GM10266 (cell line): Measurements from ENCODE around the gene HRC.

ENCODE experiments used
- DNase-seq: peaks from one replicate; pipeline ENCODE4 v3.0.0; 2012; ENCODE audit errors: extremely low spot score
- TF ChIP-seq, protein P1 (sequence below): IDR thresholded peaks from 2 replicates; pipeline ENCODE4 v1.5.1; 2012; ENCODE audit warnings: mild to moderate bottlenecking, low read depth; ENCODE audit not compliant: control insufficient read depth, insufficient read depth; ENCODE audit errors: missing control alignments

The HRC gene

GRCh38 chr19:49107625-49108459 is 47.4 kb downstream of the HRC start:
- TF ChIP-seq, protein P1, sequence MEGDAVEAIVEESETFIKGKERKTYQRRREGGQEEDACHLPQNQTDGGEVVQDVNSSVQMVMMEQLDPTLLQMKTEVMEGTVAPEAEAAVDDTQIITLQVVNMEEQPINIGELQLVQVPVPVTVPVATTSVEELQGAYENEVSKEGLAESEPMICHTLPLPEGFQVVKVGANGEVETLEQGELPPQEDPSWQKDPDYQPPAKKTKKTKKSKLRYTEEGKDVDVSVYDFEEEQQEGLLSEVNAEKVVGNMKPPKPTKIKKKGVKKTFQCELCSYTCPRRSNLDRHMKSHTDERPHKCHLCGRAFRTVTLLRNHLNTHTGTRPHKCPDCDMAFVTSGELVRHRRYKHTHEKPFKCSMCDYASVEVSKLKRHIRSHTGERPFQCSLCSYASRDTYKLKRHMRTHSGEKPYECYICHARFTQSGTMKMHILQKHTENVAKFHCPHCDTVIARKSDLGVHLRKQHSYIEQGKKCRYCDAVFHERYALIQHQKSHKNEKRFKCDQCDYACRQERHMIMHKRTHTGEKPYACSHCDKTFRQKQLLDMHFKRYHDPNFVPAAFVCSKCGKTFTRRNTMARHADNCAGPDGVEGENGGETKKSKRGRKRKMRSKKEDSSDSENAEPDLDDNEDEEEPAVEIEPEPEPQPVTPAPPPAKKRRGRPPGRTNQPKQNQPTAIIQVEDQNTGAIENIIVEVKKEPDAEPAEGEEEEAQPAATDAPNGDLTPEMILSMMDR: no peak
- DNase-seq: no peak

- DNase-seq: peak; percentile 65
- TF ChIP-seq, protein P1: peak; percentile 83
Measured at GRCh38 chr19:49106648-49107135, 48.5 kb downstream of the HRC start.

DNA sequence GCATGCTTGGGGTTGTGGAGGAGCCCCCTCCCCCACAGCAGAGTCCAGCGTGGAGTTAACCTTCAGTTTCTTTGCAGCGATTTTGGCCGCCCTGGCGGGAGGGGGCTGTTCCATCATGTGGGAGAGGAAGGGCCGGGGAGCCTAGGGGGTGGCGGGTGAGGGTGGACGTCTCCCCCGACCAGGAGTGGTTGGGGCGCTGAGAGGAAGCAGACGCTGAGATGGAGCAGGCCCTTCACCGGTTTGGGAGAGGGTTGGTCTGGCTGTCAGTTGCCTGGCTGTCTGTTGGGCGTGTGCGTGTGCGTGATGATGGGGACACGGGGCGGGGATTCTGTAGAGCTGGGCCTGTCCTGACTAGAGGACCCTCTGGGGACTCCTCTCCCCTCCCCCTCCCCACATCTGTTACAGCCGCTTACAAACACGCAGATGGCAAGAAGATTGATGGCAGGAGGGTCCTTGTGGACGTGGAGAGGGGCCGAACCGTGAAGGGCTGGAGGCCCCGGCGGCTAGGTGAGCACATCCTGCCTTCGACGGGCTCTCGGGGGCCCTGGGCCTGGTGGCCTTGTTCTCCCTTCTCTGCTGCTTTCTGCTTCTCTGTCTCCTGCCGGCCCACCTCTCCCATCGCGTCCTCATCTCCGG is 50.8 kb downstream of the HRC start:
- DNase-seq: no peak
- TF ChIP-seq, protein P1: no peak

DNA sequence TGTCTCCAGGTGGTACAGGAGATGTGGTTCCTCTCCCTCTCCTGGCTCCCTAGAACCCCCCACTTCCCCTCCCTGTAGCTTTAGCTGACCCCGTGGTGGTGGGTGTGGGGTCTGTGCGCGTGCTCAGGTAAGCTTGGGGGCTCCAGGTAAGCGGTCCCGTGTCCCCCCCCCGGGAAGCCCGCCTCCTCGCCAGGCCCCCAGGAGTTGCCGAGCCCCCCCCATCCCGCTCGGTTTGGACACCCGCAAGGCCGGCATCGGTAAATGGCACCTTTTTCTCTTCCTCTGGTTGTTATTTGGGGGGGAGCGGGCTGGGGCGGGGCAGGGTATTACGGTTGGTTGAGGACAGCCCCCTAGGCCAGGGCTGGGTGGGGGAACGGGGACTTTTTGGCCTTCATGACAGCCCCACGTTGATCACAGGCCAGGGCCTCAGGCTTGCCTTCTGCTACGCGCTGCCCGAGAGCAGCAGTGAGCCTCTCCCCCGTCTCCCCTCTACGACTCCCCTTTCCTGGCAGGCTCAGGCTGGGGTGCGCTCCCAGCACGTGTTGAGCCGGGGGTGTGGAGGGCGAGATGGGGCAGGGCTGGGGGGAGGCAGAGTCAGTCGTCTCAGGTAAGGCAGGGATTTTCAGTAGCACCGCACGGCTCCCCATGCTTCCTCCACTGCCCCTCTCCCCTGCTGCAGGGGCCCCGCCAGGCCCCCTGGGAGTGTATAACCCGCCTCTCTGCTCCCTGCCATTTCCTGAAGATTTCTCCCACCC is 51.7 kb downstream of the HRC start:
- TF ChIP-seq, protein P1: no peak
- no peak for DNase-seq

- TF ChIP-seq, protein P1: no peak
Measured at GRCh38 chr19:49102303-49102702, 52.9 kb downstream of the HRC start.

More at GRCh38 chr19:49102303-49102702, 52.9 kb downstream of the HRC start:
- DNase-seq: no peak
